Measurements from ENCODE around the gene BMP10.

- TF ChIP-seq EZH2 (IDR thresholded peaks at IDR 0.05; ENCODE audit: borderline replicate concordance, low read length) (no peak), CTCF (conservative IDR thresholded peaks at IDR 0.05 in 1 of 2, IDR thresholded peaks at IDR 0.05 in 1 of 2; ENCODE audit: extremely low read depth in 1 of 2, insufficient read depth in 1 of 2, low read depth in 1 of 2, low read length in 2 of 2) (no peak)
Observed at GRCh38 chr2:68877079-68877772, 6.0 kb upstream of the BMP10 start.

All from mammary epithelial cell (primary cell).